Peyer's patch (tissue), 4 donors: ENCODE results near the gene BCL11A. TPM values are rescaled to one million over a fixed set of nuclear protein-coding genes. Genes with fewer than 3 reads are reported as not detected.

Source experiments
- DNase-seq, 3 donors: peaks; one replicate each; pipeline ENCODE4 v3.0.0-alpha.2; 2017 to 2019
- H3K27ac ChIP-seq, 4 donors: fragments of 200-600 bp; sonication (generic); one replicate each; pipeline ENCODE4 v1.5.1; 2016 to 2019
- H3K27me3 ChIP-seq, 2 donors: fragments of 200-600 bp; sonication (generic); one replicate each; pipeline ENCODE4 v1.5.1; 2019
- H3K36me3 ChIP-seq, 3 donors: fragments of 200-600 bp; sonication (generic); one replicate each; pipeline ENCODE4 v1.5.1; 2016 to 2019
- H3K4me1 ChIP-seq, 4 donors: fragments of 200-600 bp; sonication (generic); one replicate each; pipeline ENCODE4 v1.5.1; 2016 to 2019
- H3K4me3 ChIP-seq, 4 donors: fragments of 200-600 bp; sonication (generic); 1 replicate in 3 of 4; 2 replicates in 1 of 4; pipeline ENCODE4 v1.5.1; 2016 to 2019; ENCODE audit warnings: mild to moderate bottlenecking in 1 of 4
- H3K9me3 ChIP-seq, 4 donors: fragments of 200-600 bp; sonication (generic); one replicate each; pipeline ENCODE4 v1.5.1; 2016 to 2019; ENCODE audit warnings: mild to moderate bottlenecking in 1 of 4
- CTCF ChIP-seq, 6 experiments: fragments of 450-650 bp in 4 of 6; fragments of 200-600 bp in 2 of 6; sonication (generic) in 1 of 6; IDR thresholded peaks; one replicate each; pipeline ENCODE4 v1.5.1; 2017 to 2019; ENCODE audit warnings: antibody characterized with exemption in 6 of 6, mild to moderate bottlenecking in 3 of 6, moderate library complexity in 1 of 6
- POLR2A ChIP-seq, 2 donors: fragments of 450-650 bp; IDR thresholded peaks; one replicate each; pipeline ENCODE4 v1.5.1; 2017; ENCODE audit warnings: antibody characterized with exemption in 2 of 2, mild to moderate bottlenecking in 2 of 2, moderate library complexity in 2 of 2
- total RNA-seq, 4 donors: library from RNA; depleted of rRNA; stranded (reverse); fragments of >200 nt; gene quantifications; one replicate each; pipeline ENCODE4 v1.1.0, GENCODE V29; 2016

BCL11A gene
- total RNA-seq, 4 donors from 2014 or later: 35.4 to 94.9 (median 68.8) TPM

GRCh38 chr2:60528281-60529020 is 25.0 kb downstream of the BCL11A start:
- H3K4me1 ChIP-seq: peaks cover 0 to 42% (median 13%) of the 10 kb centered on the region in 4 donors
- no peak for TF ChIP-seq POLR2A (IDR thresholded peaks at IDR 0.05)
- TF ChIP-seq CTCF (IDR thresholded peaks at IDR 0.05): no peak
- peak overlapping the region in 1 of 4 donors; percentile 60 for H3K27ac ChIP-seq

GRCh38 chr2:60527762-60528161 is 25.7 kb downstream of the BCL11A start:
- no peak for DNase-seq
- Histone ChIP-seq H3K36me3 (no peaks in the 10 kb centered on the region), H3K27ac (no peak overlapping the region)

More at GRCh38 chr2:60528281-60529020, 25.0 kb downstream of the BCL11A start:
- no peaks in the 10 kb centered on the region for H3K36me3 ChIP-seq
- H3K27me3 ChIP-seq: no peaks in the 10 kb centered on the region
- H3K4me3 ChIP-seq: no peak overlapping the region
- no peaks in the 10 kb centered on the region for H3K9me3 ChIP-seq
- no peak for DNase-seq

GRCh38 chr2:60526623-60527022 is 26.8 kb downstream of the BCL11A start:
- no peaks in the 10 kb centered on the region for H3K9me3 ChIP-seq
- peak overlapping the region in 1 of 4 donors; percentile 21 for H3K27ac ChIP-seq
- no peaks in the 10 kb centered on the region for H3K36me3 ChIP-seq
- H3K27me3 ChIP-seq: no peaks in the 10 kb centered on the region
- no peak for DNase-seq
- peaks cover 0 to 26% (median 13%) of the 10 kb centered on the region in 4 donors for H3K4me1 ChIP-seq
- no peak for TF ChIP-seq POLR2A (IDR thresholded peaks at IDR 0.05)
- TF ChIP-seq CTCF (IDR thresholded peaks at IDR 0.05): no peak
- H3K4me3 ChIP-seq: no peak overlapping the region

More at GRCh38 chr2:60527762-60528161, 25.7 kb downstream of the BCL11A start:
- H3K4me3 ChIP-seq: no peak overlapping the region
- H3K9me3 ChIP-seq: no peaks in the 10 kb centered on the region
- H3K4me1 ChIP-seq: peaks cover 0 to 35% (median 13%) of the 10 kb centered on the region in 4 donors
- H3K27me3 ChIP-seq: no peaks in the 10 kb centered on the region
- TF ChIP-seq POLR2A (IDR thresholded peaks at IDR 0.05) (no peak), CTCF (IDR thresholded peaks at IDR 0.05) (no peak)

GRCh38 chr2:60525899-60526298 is 27.6 kb downstream of the BCL11A start:
- TF ChIP-seq POLR2A (IDR thresholded peaks at IDR 0.05): no peak
- no peak for TF ChIP-seq CTCF (IDR thresholded peaks at IDR 0.05)
- Histone ChIP-seq H3K9me3 (no peaks in the 10 kb centered on the region), H3K27ac (peak overlapping the region in 1 of 4 donors; percentile 21), H3K4me3 (no peak overlapping the region), H3K36me3 (no peaks in the 10 kb centered on the region), H3K27me3 (no peaks in the 10 kb centered on the region), H3K4me1 (peaks cover 0 to 19% (median 10%) of the 10 kb centered on the region in 4 donors)
- DNase-seq: no peak

GRCh38 chr2:60524874-60525273 is 28.6 kb downstream of the BCL11A start:
- H3K27ac ChIP-seq: no peak overlapping the region
- H3K4me3 ChIP-seq: no peak overlapping the region
- H3K36me3 ChIP-seq: no peaks in the 10 kb centered on the region
- no peak for TF ChIP-seq POLR2A (IDR thresholded peaks at IDR 0.05)
- TF ChIP-seq CTCF (IDR thresholded peaks at IDR 0.05): no peak
- DNase-seq: no peak
- H3K9me3 ChIP-seq: no peaks in the 10 kb centered on the region
- H3K4me1 ChIP-seq: peaks cover 0 to 17% (median 3%) of the 10 kb centered on the region in 4 donors
- no peaks in the 10 kb centered on the region for H3K27me3 ChIP-seq
